ENCODE data around the gene MPHOSPH9.

The MPHOSPH9 gene

DNA sequence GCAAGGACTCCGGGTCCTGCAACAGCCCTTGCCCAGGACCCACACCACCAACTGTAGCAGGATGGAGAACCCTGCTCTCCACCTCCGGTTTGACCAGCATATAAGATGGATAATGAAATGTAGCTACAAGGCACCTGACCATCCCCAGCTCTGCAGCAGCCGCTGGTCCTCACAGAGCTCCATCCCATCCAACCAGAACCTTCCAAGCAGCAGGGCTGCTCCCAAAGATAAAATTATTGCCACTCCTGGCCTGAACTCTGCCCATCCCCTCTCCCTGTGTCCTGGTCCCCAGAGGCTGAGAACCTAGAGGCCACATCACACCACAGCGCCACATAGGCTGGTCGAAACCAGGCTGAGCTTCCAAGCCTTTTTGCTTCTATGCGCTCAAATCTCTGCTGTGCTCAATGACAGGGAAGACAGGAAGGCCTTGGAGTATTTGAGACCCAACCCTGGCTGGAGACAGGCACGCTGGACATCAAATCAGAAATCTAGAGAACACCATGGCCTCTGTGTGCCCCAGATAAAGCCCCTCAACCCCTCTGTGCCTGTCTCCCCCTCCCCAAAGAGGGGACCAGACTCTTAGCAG lies 34.5 kb upstream of the MPHOSPH9 start:
- Histone ChIP-seq H3K14ac (ENCODE audit: low read length in 2 of 2) (no peak overlapping the region), H3K4me1 (ENCODE audit: control insufficient read depth, insufficient read depth, low read depth, low read length) (peaks cover 28% of the 10 kb centered on the region), H4K8ac (ENCODE audit: low read length) (no peak overlapping the region), H3K4me2 (ENCODE audit: low read length, poor library complexity, severe bottlenecking) (no peak overlapping the region), H2BK5ac (ENCODE audit: low read depth, low read length, poor library complexity, severe bottlenecking) (no peak overlapping the region), H2AK5ac (ENCODE audit: low read length, severe bottlenecking) (no peak overlapping the region), H3K9ac (ENCODE audit: low read length) (no peak overlapping the region), H2AFZ (ENCODE audit: low read depth, low read length) (no peak overlapping the region), H3K18ac (ENCODE audit: low read depth in 1 of 2, low read length in 2 of 2) (no peak overlapping the region), H3K27me3 (ENCODE audit: control insufficient read depth in 1 of 2, insufficient read depth in 1 of 2, low read length in 2 of 2) (no peaks in the 10 kb centered on the region), H2BK15ac (ENCODE audit: low read depth, poor library complexity, severe bottlenecking) (no peak overlapping the region), H2BK120ac (ENCODE audit: low read depth, low read length) (no peak overlapping the region), H3K36me3 (ENCODE audit: control insufficient read depth in 1 of 2, insufficient read depth in 2 of 2, low read depth in 1 of 2, low read length in 2 of 2) (peaks cover 34 to 64% of the 10 kb centered on the region in 2 experiments), H3K4ac (ENCODE audit: low read depth in 1 of 2, low read length in 2 of 2) (no peak overlapping the region), H3K27ac (ENCODE audit: low read length, poor library complexity, severe bottlenecking) (no peak overlapping the region), H3K9me3 (ENCODE audit: control insufficient read depth, low read length) (no peaks in the 10 kb centered on the region), H3K79me1 (replicated peaks; ENCODE audit: low read length, poor library complexity, severe bottlenecking) (peaks cover 12% of the 10 kb centered on the region), H3K4me3 (ENCODE audit: insufficient read depth in 1 of 2, low read depth in 1 of 2, low read length in 2 of 2) (no peak overlapping the region), H3K23ac (ENCODE audit: low read length in 2 of 2) (no peak overlapping the region), H2BK12ac (ENCODE audit: low read length in 2 of 2) (no peak overlapping the region), H4K91ac (ENCODE audit: low read length) (no peak overlapping the region)
- 97% methylated on average over 6 of the region's 7 CpGs for WGBS
- no peak for DNase-seq

GRCh38 chr12:123266679-123267277 lies 33.8 kb upstream of the MPHOSPH9 start:
- Histone ChIP-seq H3K79me1 (replicated peaks; ENCODE audit: low read length, poor library complexity, severe bottlenecking) (peaks cover 10% of the 10 kb centered on the region), H3K4me1 (ENCODE audit: control insufficient read depth, insufficient read depth, low read depth, low read length) (peaks cover 26% of the 10 kb centered on the region), H2BK15ac (ENCODE audit: low read depth, poor library complexity, severe bottlenecking) (no peak overlapping the region), H3K9ac (ENCODE audit: low read length) (no peak overlapping the region), H3K4ac (ENCODE audit: low read depth in 1 of 2, low read length in 2 of 2) (no peak overlapping the region), H3K36me3 (ENCODE audit: control insufficient read depth in 1 of 2, insufficient read depth in 2 of 2, low read depth in 1 of 2, low read length in 2 of 2) (peaks cover 41 to 70% of the 10 kb centered on the region in 2 experiments), H2BK5ac (ENCODE audit: low read depth, low read length, poor library complexity, severe bottlenecking) (no peak overlapping the region), H2AFZ (ENCODE audit: low read depth, low read length) (no peak overlapping the region), H2BK12ac (ENCODE audit: low read length in 2 of 2) (no peak overlapping the region), H2BK120ac (ENCODE audit: low read depth, low read length) (no peak overlapping the region), H3K4me2 (ENCODE audit: low read length, poor library complexity, severe bottlenecking) (no peak overlapping the region), H3K27ac (ENCODE audit: low read length, poor library complexity, severe bottlenecking) (no peak overlapping the region), H4K91ac (ENCODE audit: low read length) (no peak overlapping the region), H3K18ac (ENCODE audit: low read depth in 1 of 2, low read length in 2 of 2) (no peak overlapping the region), H3K4me3 (ENCODE audit: insufficient read depth in 1 of 2, low read depth in 1 of 2, low read length in 2 of 2) (no peak overlapping the region), H2AK5ac (ENCODE audit: low read length, severe bottlenecking) (no peak overlapping the region), H3K14ac (ENCODE audit: low read length in 2 of 2) (no peak overlapping the region), H4K8ac (ENCODE audit: low read length) (no peak overlapping the region), H3K27me3 (ENCODE audit: control insufficient read depth in 1 of 2, insufficient read depth in 1 of 2, low read length in 2 of 2) (no peaks in the 10 kb centered on the region), H3K23ac (ENCODE audit: low read length in 2 of 2) (no peak overlapping the region), H3K9me3 (ENCODE audit: control insufficient read depth, low read length) (no peaks in the 10 kb centered on the region)
- DNase-seq = no peak
- WGBS = 97% methylated on average over 19 of the region's 19 CpGs

- Histone ChIP-seq H2BK12ac (ENCODE audit: low read length in 2 of 2) (peak overlapping the region in 1 of 2 experiments; percentile 15), H3K4me2 (ENCODE audit: low read length, poor library complexity, severe bottlenecking) (no peak overlapping the region), H3K14ac (ENCODE audit: low read length in 2 of 2) (no peak overlapping the region), H3K27me3 (ENCODE audit: control insufficient read depth in 1 of 2, insufficient read depth in 1 of 2, low read length in 2 of 2) (no peaks in the 10 kb centered on the region), H4K91ac (ENCODE audit: low read length) (no peak overlapping the region), H3K4me3 (ENCODE audit: insufficient read depth in 1 of 2, low read depth in 1 of 2, low read length in 2 of 2) (no peak overlapping the region), H4K8ac (ENCODE audit: low read length) (no peak overlapping the region), H3K9ac (ENCODE audit: low read length) (no peak overlapping the region), H3K79me1 (replicated peaks; ENCODE audit: low read length, poor library complexity, severe bottlenecking) (peaks cover 10% of the 10 kb centered on the region), H3K4me1 (ENCODE audit: control insufficient read depth, insufficient read depth, low read depth, low read length) (peaks cover 26% of the 10 kb centered on the region), H3K18ac (ENCODE audit: low read depth in 1 of 2, low read length in 2 of 2) (no peak overlapping the region), H3K4ac (ENCODE audit: low read depth in 1 of 2, low read length in 2 of 2) (no peak overlapping the region), H2BK5ac (ENCODE audit: low read depth, low read length, poor library complexity, severe bottlenecking) (no peak overlapping the region), H3K9me3 (ENCODE audit: control insufficient read depth, low read length) (no peaks in the 10 kb centered on the region), H2BK15ac (ENCODE audit: low read depth, poor library complexity, severe bottlenecking) (no peak overlapping the region), H2AFZ (ENCODE audit: low read depth, low read length) (no peak overlapping the region), H3K23ac (ENCODE audit: low read length in 2 of 2) (no peak overlapping the region), H3K27ac (ENCODE audit: low read length, poor library complexity, severe bottlenecking) (no peak overlapping the region), H2AK5ac (ENCODE audit: low read length, severe bottlenecking) (no peak overlapping the region), H3K36me3 (ENCODE audit: control insufficient read depth in 1 of 2, insufficient read depth in 2 of 2, low read depth in 1 of 2, low read length in 2 of 2) (peaks cover 48 to 72% of the 10 kb centered on the region in 2 experiments), H2BK120ac (ENCODE audit: low read depth, low read length) (no peak overlapping the region)
- no peak for DNase-seq
- WGBS = 98% methylated on average over 35 of the region's 35 CpGs
These were observed 33.1 kb upstream of the MPHOSPH9 start for GRCh38 chr12:123265851-123266678.

DNA sequence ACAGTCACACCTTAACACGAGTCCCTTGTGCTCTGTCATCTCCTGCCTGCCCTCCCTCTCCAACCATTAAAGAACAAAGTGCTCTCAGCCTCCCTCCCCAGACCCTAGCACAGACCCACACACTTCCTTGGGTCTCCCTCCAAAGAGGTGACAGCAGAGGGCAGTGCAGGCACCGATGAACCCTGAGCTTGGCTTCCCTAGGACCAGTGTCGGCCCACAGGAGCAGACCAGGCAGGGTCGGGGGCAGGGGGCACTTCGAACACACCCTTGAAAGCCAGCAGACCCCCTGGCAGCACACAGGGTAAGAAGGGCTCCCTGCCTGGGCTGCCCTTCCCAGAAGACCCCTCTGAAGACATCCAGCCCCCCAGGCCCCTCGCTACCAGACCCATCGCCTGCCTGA lies 31.7 kb upstream of the MPHOSPH9 start:
- Histone ChIP-seq H2BK120ac (ENCODE audit: low read depth, low read length) (no peak overlapping the region), H3K23ac (ENCODE audit: low read length in 2 of 2) (no peak overlapping the region), H3K9ac (ENCODE audit: low read length) (no peak overlapping the region), H3K18ac (ENCODE audit: low read depth in 1 of 2, low read length in 2 of 2) (no peak overlapping the region), H2BK5ac (ENCODE audit: low read depth, low read length, poor library complexity, severe bottlenecking) (no peak overlapping the region), H3K4me2 (ENCODE audit: low read length, poor library complexity, severe bottlenecking) (no peak overlapping the region), H4K91ac (ENCODE audit: low read length) (no peak overlapping the region), H3K14ac (ENCODE audit: low read length in 2 of 2) (no peak overlapping the region), H3K27me3 (ENCODE audit: control insufficient read depth in 1 of 2, insufficient read depth in 1 of 2, low read length in 2 of 2) (no peaks in the 10 kb centered on the region), H2BK15ac (ENCODE audit: low read depth, poor library complexity, severe bottlenecking) (no peak overlapping the region), H2AFZ (ENCODE audit: low read depth, low read length) (no peak overlapping the region), H3K4ac (ENCODE audit: low read depth in 1 of 2, low read length in 2 of 2) (no peak overlapping the region), H3K4me3 (ENCODE audit: insufficient read depth in 1 of 2, low read depth in 1 of 2, low read length in 2 of 2) (no peak overlapping the region), H2AK5ac (ENCODE audit: low read length, severe bottlenecking) (no peak overlapping the region), H4K8ac (ENCODE audit: low read length) (no peak overlapping the region), H3K36me3 (ENCODE audit: control insufficient read depth in 1 of 2, insufficient read depth in 2 of 2, low read depth in 1 of 2, low read length in 2 of 2) (peaks cover 62 to 79% of the 10 kb centered on the region in 2 experiments), H3K27ac (ENCODE audit: low read length, poor library complexity, severe bottlenecking) (no peak overlapping the region), H3K4me1 (ENCODE audit: control insufficient read depth, insufficient read depth, low read depth, low read length) (peaks cover 26% of the 10 kb centered on the region), H3K9me3 (ENCODE audit: control insufficient read depth, low read length) (no peaks in the 10 kb centered on the region), H3K79me1 (replicated peaks; ENCODE audit: low read length, poor library complexity, severe bottlenecking) (peaks cover 11% of the 10 kb centered on the region), H2BK12ac (ENCODE audit: low read length in 2 of 2) (no peak overlapping the region)
- 80% methylated on average over 7 of the region's 7 CpGs for WGBS
- no peak for DNase-seq
